Ishikawa (cell line): Measurements from ENCODE around the gene IAPP.

Experiments used
- CEBPB ChIP-seq: IDR thresholded peaks from 2 replicates; pipeline ENCODE4 v1.6.1; 2012
- EP300 ChIP-seq: IDR thresholded peaks from 2 replicates; pipeline ENCODE4 v1.6.1; 2012; ENCODE audit warnings: borderline replicate concordance
- MAX ChIP-seq: IDR thresholded peaks from 2 replicates; pipeline ENCODE4 v1.6.1; 2012
- TCF12 ChIP-seq: IDR thresholded peaks from 2 replicates; pipeline ENCODE4 v1.6.1; 2012; ENCODE audit warnings: low read depth
- TEAD4 ChIP-seq: IDR thresholded peaks from 2 replicates; pipeline ENCODE4 v1.6.1; 2012
- USF1 ChIP-seq: IDR thresholded peaks from 2 replicates; pipeline ENCODE4 v1.6.1; 2012
- YY1 ChIP-seq: IDR thresholded peaks from 2 replicates; pipeline ENCODE4 v1.6.1; 2012; ENCODE audit warnings: low read depth

GRCh38 chr12:21350975-21351374, 21.7 kb upstream of the IAPP start:
- TF ChIP-seq CEBPB (no peak), TEAD4 (no peak), YY1 (no peak), USF1 (no peak), TCF12 (no peak), MAX (no peak), EP300 (no peak)
